Vagina (tissue), 2 donors: ENCODE measurements around the gene CSTB. TPM values are rescaled to one million over a fixed set of nuclear protein-coding genes. Genes with fewer than 3 reads are reported as not detected.

ENCODE experiments used
- DNase-seq, 2 donors: peaks; one replicate each; pipeline ENCODE4 v3.0.0-alpha.2; 2017; ENCODE audit errors: extremely low spot score in 2 of 2
- H3K27ac ChIP-seq: fragments of 200-600 bp; sonication (generic); one replicate; pipeline ENCODE4 v1.5.1; 2019
- H3K27me3 ChIP-seq: fragments of 200-600 bp; sonication (generic); one replicate; pipeline ENCODE4 v1.5.1; 2019
- H3K36me3 ChIP-seq, 2 donors: fragments of 200-600 bp; sonication (generic); one replicate each; pipeline ENCODE4 v1.5.1; 2017 to 2019
- H3K4me1 ChIP-seq: fragments of 200-600 bp; sonication (generic); one replicate; pipeline ENCODE4 v1.5.1; 2019
- H3K4me3 ChIP-seq, 2 donors: fragments of 200-600 bp; sonication (generic); 1 replicate in 1 of 2; 2 replicates in 1 of 2; pipeline ENCODE4 v1.5.1; 2016 to 2019
- H3K9me3 ChIP-seq: fragments of 200-600 bp; sonication (generic); one replicate; pipeline ENCODE4 v1.5.1; 2019
- POLR2A ChIP-seq, 2 donors: fragments of 450-650 bp; IDR thresholded peaks; one replicate each; pipeline ENCODE4 v1.6.1; 2017; ENCODE audit warnings: antibody characterized with exemption in 2 of 2, mild to moderate bottlenecking in 2 of 2, moderate library complexity in 2 of 2
- POLR2AphosphoS5 ChIP-seq, 2 donors: sonication (generic); formaldehyde crosslinking; IDR thresholded peaks; one replicate each; pipeline ENCODE4 v1.9.0; 2017; ENCODE audit warnings: antibody characterized with exemption in 2 of 2, mild to moderate bottlenecking in 2 of 2, low read depth in 1 of 2; ENCODE audit not compliant: insufficient read depth in 1 of 2
- intact Hi-C: fragments of 100-400 bp; cut with DNase I; formaldehyde crosslinking; loops from one replicate; pipeline ENCODE4 v1.15.1; 2023
- total RNA-seq: library from RNA; depleted of rRNA; stranded (reverse); fragments of >200 nt; gene quantifications from one replicate; pipeline ENCODE4 v1.2.3, GENCODE V29; 2016
- TF ChIP-seq, protein P1 (sequence below), 3 experiments: fragments of 450-650 bp in 2 of 3; fragments of 200-600 bp in 1 of 3; sonication (generic) in 1 of 3; IDR thresholded peaks; one replicate each; pipeline ENCODE4 v1.5.1; 2017 to 2019; ENCODE audit warnings: antibody characterized with exemption in 3 of 3, mild to moderate bottlenecking in 2 of 3, moderate library complexity in 2 of 3

Gene CSTB
- total RNA-seq, 1 donor from 2014 or later: 173 TPM

DNA sequence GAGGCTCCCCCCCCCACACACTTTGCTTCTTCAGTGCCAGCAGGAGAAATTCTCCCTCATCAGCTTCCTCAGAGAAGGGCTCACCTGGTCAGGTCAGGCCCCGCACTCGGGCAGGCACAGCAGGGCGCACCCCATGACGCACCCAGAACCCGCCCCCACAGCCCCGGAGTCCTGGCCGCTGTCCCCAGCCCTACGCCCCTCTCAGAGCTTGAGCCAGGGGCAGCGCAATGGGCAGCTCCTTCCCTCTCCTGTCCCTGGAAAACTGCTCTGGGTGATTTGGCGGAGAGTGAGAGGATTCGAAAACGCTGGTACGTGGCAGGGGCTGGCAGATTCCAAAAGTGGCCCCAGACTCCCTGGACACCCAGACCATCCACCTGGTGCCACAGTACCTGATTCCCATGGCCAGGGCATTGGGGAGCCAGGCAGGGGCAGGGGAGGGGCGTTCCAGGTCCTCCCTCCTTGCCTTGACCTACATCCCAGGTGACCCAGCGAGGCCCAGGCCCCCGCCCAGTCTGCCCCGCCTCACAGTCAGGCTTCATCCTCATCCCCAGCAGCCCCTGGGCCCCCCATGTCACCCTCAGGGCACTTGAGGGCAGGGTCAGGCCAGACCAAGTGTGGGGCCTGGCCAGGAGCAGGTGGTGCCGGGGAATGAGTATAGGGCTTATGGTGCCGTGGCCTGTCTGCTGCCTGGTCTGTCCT is 37.0 kb upstream of the CSTB start:
- no peaks in the 10 kb centered on the region for H3K27me3 ChIP-seq
- H3K27ac ChIP-seq: peak overlapping the region; percentile 60
- DNase-seq: no peak
- H3K9me3 ChIP-seq: no peaks in the 10 kb centered on the region
- peaks cover 53% of the 10 kb centered on the region for H3K4me1 ChIP-seq
- intact Hi-C loops: loop anchor here (5.0 kb wide), 1 partner anchor 164 kb away; no protein-coding TSS in a partner anchor
- TF ChIP-seq POLR2AphosphoS5 (IDR thresholded peaks at IDR 0.05; ENCODE audit: insufficient read depth in 1 of 2, low read depth in 1 of 2): no peak
- TF ChIP-seq, protein P1, sequence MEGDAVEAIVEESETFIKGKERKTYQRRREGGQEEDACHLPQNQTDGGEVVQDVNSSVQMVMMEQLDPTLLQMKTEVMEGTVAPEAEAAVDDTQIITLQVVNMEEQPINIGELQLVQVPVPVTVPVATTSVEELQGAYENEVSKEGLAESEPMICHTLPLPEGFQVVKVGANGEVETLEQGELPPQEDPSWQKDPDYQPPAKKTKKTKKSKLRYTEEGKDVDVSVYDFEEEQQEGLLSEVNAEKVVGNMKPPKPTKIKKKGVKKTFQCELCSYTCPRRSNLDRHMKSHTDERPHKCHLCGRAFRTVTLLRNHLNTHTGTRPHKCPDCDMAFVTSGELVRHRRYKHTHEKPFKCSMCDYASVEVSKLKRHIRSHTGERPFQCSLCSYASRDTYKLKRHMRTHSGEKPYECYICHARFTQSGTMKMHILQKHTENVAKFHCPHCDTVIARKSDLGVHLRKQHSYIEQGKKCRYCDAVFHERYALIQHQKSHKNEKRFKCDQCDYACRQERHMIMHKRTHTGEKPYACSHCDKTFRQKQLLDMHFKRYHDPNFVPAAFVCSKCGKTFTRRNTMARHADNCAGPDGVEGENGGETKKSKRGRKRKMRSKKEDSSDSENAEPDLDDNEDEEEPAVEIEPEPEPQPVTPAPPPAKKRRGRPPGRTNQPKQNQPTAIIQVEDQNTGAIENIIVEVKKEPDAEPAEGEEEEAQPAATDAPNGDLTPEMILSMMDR (IDR thresholded peaks at IDR 0.05): no peak
- no peak for TF ChIP-seq POLR2A (IDR thresholded peaks at IDR 0.05)
- H3K36me3 ChIP-seq: no peaks in the 10 kb centered on the region
- no peak overlapping the region for H3K4me3 ChIP-seq

DNA sequence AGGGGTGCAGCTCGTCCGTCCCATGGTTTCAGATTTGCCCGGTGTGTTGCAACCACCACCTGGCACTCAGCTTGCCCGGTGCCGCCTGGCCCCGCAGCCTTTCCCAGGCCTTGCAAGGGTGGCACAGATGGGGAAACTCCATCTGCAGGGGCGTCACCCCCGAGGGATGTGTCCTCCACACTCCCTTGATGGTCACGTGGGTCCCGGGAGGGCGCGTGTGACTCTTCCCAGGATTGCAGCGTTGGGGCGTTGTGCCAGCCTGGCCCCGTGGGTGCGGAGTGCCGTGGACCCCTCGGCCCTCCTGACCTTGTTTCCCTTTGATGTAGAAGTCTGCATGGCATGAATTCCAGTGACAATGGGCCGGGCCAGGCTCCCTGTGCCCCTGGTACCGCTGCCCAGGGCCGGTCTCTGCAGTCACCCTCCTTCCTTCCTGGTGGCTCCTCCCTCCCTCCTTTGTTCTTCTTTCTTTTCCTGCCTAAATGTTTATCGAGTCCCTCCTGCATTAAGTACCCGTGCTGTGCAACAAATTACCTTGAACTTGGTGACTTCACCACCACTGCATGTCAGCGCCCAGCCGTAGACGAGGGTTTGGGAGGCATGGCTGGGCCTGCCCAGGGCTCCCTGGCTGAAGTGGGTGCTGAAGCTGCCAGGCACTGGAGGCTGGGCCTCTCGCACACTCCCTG is 36.2 kb upstream of the CSTB start:
- H3K4me1 ChIP-seq: peaks cover 53% of the 10 kb centered on the region
- intact Hi-C loops: loop anchor here (5.0 kb wide), 1 partner anchor 165 kb away; no protein-coding TSS in a partner anchor
- peak overlapping the region in 1 of 2 donors; percentile 27 for H3K4me3 ChIP-seq
- no peaks in the 10 kb centered on the region for H3K27me3 ChIP-seq
- no peaks in the 10 kb centered on the region for H3K36me3 ChIP-seq
- DNase-seq: no peak
- no peak for TF ChIP-seq POLR2A (IDR thresholded peaks at IDR 0.05)
- TF ChIP-seq POLR2AphosphoS5 (IDR thresholded peaks at IDR 0.05; ENCODE audit: insufficient read depth in 1 of 2, low read depth in 1 of 2): peak; percentile 39 to 46
- TF ChIP-seq, protein P1 (IDR thresholded peaks at IDR 0.05): no peak
- peak overlapping the region; percentile 60 for H3K27ac ChIP-seq
- no peaks in the 10 kb centered on the region for H3K9me3 ChIP-seq

DNA sequence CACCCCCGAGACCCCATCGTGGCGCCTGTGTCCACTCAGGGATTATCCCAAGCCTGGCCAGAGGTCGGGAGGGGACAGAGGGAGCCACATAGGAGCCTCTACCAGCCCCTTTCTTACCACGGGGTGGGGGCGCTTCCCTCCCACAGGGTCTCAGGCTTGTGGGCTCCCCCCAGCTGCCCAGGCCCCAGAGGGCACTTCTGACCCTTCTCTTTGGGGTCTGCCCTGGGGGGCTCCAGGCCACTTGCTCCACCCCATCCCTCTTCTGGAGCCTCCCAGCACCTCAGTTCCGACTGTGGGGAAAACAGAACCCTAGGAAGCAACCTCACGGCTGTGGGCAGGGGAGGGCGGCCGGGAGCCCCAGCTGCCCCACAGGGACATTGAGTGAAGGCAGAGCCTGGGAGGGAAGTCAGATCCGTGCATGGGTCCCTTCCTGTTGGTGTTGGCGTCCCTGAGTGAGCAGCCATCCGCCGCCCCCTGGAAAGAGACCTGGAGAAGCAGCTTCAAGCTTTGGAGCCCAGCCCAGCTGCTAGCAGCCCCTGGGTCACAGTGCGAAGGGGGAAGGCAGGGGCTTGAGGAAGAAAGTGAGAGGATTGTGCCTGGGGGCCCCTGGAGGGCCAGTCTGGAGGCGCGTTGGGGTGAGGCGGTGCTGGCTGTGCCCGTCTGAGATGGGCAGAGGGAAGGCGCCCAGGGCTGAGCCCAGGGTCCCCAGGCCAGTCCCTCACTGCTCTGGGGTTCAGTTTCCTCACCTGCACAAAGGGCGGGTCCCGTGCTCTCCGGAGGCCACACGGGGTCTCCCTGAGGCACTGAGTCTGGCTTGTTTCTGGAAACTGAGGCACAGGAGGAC is 35.4 kb upstream of the CSTB start:
- H3K27ac ChIP-seq: peak overlapping the region; percentile 60
- DNase-seq: no peak
- TF ChIP-seq, protein P1 (IDR thresholded peaks at IDR 0.05): no peak
- TF ChIP-seq POLR2AphosphoS5 (IDR thresholded peaks at IDR 0.05; ENCODE audit: insufficient read depth in 1 of 2, low read depth in 1 of 2): no peak
- TF ChIP-seq POLR2A (IDR thresholded peaks at IDR 0.05): no peak
- H3K4me1 ChIP-seq: peaks cover 53% of the 10 kb centered on the region
- intact Hi-C loops: loop anchor here (5.0 kb wide), 1 partner anchor 166 kb away; no protein-coding TSS in a partner anchor
- H3K27me3 ChIP-seq: no peaks in the 10 kb centered on the region
- H3K4me3 ChIP-seq: peak overlapping the region in 1 of 2 donors; percentile 27
- no peaks in the 10 kb centered on the region for H3K9me3 ChIP-seq
- no peaks in the 10 kb centered on the region for H3K36me3 ChIP-seq

DNA sequence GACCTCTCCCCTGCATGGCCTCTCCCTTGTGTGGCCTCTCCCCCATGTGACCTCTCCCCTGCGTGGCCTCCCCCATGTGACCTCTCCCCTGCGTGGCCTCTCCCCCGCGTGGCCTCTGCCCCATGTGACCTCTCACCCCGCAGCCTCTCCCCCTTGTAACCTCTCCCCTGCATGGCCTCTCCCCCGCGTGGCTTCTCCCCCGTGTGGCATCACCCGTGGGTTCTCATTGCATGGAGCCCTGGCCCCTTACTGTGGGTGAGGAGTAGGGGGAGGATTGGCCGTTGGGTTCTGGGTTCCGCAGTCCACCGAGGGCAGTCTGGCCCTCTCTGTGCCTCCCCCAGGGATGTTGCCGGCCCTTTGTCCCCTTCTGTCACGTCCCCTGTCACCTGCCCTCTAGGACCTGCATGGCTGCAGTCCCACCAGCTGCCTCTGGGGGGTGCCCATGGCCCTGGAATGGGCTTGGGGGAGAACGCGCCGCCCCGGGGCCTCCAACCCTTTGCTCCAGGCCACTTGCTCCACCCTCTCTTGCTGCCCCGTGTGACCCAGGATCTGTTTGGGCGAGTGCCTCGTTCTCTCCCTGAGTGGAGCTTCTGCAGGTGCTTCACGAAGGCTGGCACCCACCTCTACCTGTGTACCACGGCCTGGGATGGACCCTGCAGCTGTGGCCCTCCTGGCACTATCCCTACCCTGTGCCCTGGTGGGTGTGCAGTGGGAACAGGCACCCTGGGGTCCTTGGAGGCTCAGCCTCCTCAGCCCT is 34.6 kb upstream of the CSTB start:
- Histone ChIP-seq H3K9me3 (no peaks in the 10 kb centered on the region), H3K4me1 (peaks cover 53% of the 10 kb centered on the region), H3K4me3 (peak overlapping the region in 1 of 2 donors; percentile 27), H3K27me3 (no peaks in the 10 kb centered on the region), H3K27ac (peak overlapping the region; percentile 60), H3K36me3 (no peaks in the 10 kb centered on the region)
- intact Hi-C loops: loop anchor here (5.0 kb wide), 1 partner anchor 167 kb away; no protein-coding TSS in a partner anchor
- TF ChIP-seq, protein P1 (IDR thresholded peaks at IDR 0.05): peak; percentile 73 to 89 (median 87)
- TF ChIP-seq POLR2A (IDR thresholded peaks at IDR 0.05): no peak
- no peak for DNase-seq
